ENCODE results near the gene TSNAXIP1.

- TF ChIP-seq CTCF (conservative IDR thresholded peaks at IDR 0.05; ENCODE audit: low read length): peak; percentile 64
- TF ChIP-seq EZH2phosphoT487 (IDR thresholded peaks at IDR 0.05; ENCODE audit: borderline replicate concordance): no peak
These were observed 58.6 kb downstream of the TSNAXIP1 start for GRCh38 chr16:67865318-67865717.

All from Loucy (cell line).